ENCODE data around the gene VPS9D1. TPM values are rescaled to one million over a fixed set of nuclear protein-coding genes. Genes with fewer than 3 reads are reported as not detected.

Gene VPS9D1
- total RNA-seq, 1 donor from 2014 or later: 20.2 TPM

GRCh38 chr16:89727406-89728120 lies 6.9 kb upstream of the VPS9D1 start:
- peaks cover 4% of the 10 kb centered on the region for H3K27me3 Mint-ChIP-seq (ENCODE audit: low read depth)
- no peak overlapping the region for H3K27ac Mint-ChIP-seq (ENCODE audit: unreplicated experiment)
- H3K4me1 Mint-ChIP-seq: peaks cover 29% of the 10 kb centered on the region
- H3K9me3 Mint-ChIP-seq: no peaks in the 10 kb centered on the region
- H3K36me3 Mint-ChIP-seq (ENCODE audit: low read depth): peaks cover 20% of the 10 kb centered on the region
- peak overlapping the region; percentile 76 for H3K4me3 Mint-ChIP-seq
- DNase-seq (ENCODE audit: low read depth, low spot score): peak; percentile 17
- no peak for TF ChIP-seq CTCF (conservative IDR thresholded peaks at IDR 0.05)

DNA sequence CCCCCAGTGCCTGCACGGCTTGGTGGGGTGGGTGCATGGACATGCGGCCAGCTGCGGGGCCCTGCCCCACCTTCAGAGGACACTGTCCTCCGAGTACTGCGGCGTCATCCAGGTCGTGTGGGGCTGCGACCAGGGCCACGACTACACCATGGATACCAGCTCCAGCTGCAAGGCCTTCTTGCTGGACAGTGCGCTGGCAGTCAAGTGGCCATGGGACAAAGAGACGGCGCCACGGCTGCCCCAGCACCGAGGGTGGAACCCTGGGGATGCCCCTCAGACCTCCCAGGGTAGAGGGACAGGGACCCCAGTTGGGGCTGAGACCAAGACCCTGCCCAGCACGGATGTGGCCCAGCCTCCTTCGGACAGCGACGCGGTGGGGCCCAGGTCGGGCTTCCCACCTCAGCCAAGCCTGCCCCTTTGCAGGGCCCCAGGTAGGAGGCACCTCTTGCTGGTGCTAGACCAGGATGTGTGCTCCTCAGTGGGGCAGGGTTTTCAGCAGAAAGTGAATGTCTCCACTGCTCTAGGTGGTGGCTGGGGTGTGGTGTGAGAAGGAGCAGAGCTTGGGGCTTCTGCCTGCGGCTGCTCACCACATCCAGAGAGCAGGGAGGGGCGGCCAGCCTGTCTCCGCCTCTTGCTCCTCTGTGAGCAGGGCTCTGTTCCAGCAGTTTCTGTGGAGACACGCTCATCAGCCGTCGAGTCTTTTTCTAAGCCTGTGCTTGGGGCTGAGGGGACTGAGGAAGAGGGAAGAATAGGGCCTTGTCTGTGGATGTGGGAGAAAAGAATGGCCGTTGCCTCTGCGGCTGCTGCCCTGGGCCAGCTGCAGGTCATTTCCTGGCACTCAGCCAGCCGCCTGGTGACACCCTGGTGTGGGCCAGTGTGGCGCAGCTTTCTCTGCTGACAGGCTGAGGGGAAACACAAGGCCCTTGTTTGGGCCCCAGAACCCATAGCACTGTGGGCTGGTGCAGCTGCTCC lies 2.9 kb upstream of the VPS9D1 start:
- Mint-ChIP-seq H3K27ac (ENCODE audit: unreplicated experiment) (peak overlapping the region; percentile 88), H3K27me3 (ENCODE audit: low read depth) (peaks cover 4% of the 10 kb centered on the region), H3K4me1 (peaks cover 36% of the 10 kb centered on the region), H3K9me3 (no peaks in the 10 kb centered on the region), H3K4me3 (peak overlapping the region; percentile 92), H3K36me3 (ENCODE audit: low read depth) (peaks cover 9% of the 10 kb centered on the region)
- TF ChIP-seq CTCF (conservative IDR thresholded peaks at IDR 0.05): no peak
- peak; percentile 62 for DNase-seq (ENCODE audit: low read depth, low spot score)

DNA sequence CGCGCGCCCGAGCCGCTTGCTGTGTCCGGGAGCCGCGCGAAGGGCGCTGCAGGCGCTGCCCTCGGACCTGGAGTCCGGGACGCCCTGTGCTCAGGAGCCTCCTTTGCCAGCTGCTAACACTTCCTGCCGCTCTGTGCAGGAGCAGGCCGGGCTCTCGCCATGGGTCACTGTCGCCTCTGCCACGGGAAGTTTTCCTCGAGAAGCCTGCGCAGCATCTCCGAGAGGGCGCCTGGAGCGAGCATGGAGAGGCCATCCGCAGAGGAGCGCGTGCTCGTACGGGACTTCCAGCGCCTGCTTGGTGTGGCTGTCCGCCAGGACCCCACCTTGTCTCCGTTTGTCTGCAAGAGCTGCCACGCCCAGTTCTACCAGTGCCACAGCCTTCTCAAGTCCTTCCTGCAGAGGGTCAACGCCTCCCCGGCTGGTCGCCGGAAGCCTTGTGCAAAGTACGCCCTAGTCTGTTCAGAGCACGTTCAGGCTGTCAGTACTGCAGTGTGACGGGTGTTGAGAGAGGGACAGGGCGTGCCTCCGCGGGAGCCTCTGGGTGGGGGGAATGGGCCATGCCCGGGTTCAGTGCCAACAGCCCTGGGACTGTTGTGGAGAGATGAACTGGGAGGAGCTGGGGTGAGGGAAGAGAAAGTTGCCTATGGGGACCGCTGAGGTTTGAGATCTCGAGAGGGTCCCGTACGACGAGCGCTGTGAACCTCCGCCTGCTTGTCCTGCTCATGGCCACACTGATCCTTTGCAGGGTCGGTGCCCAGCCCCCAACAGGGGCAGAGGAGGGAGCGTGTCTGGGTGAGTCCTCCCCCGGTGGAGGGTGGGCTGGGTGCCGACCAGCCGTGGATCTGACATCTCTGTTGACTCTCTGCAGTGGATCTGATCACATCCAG lies 1.9 kb upstream of the VPS9D1 start:
- peaks cover 4% of the 10 kb centered on the region for H3K27me3 Mint-ChIP-seq (ENCODE audit: low read depth)
- no peaks in the 10 kb centered on the region for H3K9me3 Mint-ChIP-seq
- H3K4me1 Mint-ChIP-seq: peaks cover 40% of the 10 kb centered on the region
- peak overlapping the region; percentile 79 for H3K4me3 Mint-ChIP-seq
- TF ChIP-seq CTCF (conservative IDR thresholded peaks at IDR 0.05): no peak
- H3K36me3 Mint-ChIP-seq (ENCODE audit: low read depth): peaks cover 9% of the 10 kb centered on the region
- no peak for DNase-seq (ENCODE audit: low read depth, low spot score)
- peak overlapping the region; percentile 88 for H3K27ac Mint-ChIP-seq (ENCODE audit: unreplicated experiment)

DNA sequence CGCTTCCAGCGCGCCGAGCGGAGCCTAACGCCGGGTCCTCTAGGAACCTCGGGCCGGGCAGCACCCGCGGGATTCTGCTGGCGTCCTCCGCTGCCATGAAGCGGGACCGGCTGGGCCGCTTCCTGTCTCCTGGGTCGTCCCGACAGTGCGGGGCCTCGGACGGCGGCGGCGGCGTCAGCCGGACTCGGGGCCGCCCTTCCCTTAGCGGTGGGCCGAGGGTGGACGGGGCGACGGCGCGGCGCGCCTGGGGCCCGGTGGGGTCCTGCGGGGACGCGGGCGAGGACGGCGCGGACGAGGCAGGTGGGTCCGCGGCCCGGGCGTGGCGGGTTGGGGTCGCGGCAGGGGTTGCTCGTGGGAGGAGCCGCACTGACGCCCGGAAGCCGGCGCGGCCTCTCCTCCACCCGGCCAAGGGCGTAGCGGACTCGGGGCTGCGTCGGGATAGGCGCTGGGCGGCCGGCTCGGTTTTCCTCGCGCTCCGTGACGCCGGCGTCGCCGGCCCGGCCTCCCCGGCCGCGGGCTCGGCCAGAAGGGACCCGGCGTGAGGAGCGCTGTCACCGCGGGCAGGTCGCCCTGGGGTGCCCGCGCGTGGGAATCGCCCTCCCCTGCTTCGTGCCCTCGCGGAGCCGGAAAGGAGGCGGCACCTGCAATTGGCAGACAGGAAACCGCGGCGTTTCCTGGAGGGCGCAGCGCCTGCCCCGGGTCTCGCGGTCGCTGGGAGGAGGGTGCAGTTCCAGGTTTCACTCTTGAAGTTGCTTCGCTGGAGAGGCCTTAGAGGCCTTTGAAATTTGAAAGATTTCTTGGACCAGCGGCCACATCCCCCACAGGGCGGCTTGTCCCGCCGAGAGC lies 1.1 kb upstream of the VPS9D1 start:
- no peaks in the 10 kb centered on the region for H3K9me3 Mint-ChIP-seq
- TF ChIP-seq CTCF (conservative IDR thresholded peaks at IDR 0.05): no peak
- peak overlapping the region; percentile 79 for H3K4me3 Mint-ChIP-seq
- peaks cover 32% of the 10 kb centered on the region for H3K4me1 Mint-ChIP-seq
- H3K36me3 Mint-ChIP-seq (ENCODE audit: low read depth): peaks cover 4% of the 10 kb centered on the region
- peaks cover 4% of the 10 kb centered on the region for H3K27me3 Mint-ChIP-seq (ENCODE audit: low read depth)
- H3K27ac Mint-ChIP-seq (ENCODE audit: unreplicated experiment): no peak overlapping the region
- DNase-seq (ENCODE audit: low read depth, low spot score): no peak
